OCI-M2 (cell line): Measurements from ENCODE around the gene APBB2.

ENCODE experiments used
- DNase-seq: peaks from one replicate; lab custom pipeline; 2025; ENCODE audit not compliant: unreplicated experiment; lab: John Stamatoyannopoulos, UW

Gene APBB2

DNA sequence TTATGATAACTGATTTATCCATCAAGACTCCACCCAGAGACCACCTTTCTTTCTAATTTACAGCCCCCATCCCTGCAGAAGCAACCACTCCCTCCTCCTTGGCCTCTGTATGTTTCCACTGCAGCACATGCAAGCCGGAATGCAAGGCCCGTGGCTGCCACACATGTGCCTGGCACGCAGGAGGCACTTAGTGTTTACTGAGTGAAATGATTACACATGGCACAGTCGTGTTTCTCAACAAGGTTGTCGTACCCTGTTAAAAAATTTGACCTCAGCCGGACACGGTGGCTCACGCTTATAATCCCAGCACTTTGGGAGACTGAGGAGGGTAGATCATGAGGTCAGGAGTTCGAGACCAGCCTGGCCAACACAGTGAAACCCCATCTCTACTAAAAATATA lies 104.3 kb downstream of the APBB2 start:
- DNase-seq, result no peak

DNA sequence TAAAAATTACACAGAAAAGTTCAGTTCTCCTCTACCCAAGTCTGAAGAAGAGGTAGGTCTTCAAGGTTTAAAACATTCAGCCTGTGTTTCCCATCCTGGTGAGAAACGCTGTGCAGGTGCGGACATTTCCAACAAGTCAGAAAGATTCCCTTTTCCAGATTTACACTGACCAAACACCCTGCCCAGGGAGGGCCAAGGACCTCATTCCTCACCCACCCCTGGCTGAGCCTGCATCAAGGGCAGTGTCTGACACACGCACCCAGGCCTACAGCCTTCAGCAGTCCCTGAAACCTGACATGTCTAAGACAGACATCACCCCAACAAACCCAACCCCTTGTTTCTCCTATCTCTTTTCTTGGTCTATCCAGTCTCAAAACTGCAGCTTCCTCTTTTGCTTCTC lies 105.9 kb downstream of the APBB2 start:
- no peak for DNase-seq

DNA sequence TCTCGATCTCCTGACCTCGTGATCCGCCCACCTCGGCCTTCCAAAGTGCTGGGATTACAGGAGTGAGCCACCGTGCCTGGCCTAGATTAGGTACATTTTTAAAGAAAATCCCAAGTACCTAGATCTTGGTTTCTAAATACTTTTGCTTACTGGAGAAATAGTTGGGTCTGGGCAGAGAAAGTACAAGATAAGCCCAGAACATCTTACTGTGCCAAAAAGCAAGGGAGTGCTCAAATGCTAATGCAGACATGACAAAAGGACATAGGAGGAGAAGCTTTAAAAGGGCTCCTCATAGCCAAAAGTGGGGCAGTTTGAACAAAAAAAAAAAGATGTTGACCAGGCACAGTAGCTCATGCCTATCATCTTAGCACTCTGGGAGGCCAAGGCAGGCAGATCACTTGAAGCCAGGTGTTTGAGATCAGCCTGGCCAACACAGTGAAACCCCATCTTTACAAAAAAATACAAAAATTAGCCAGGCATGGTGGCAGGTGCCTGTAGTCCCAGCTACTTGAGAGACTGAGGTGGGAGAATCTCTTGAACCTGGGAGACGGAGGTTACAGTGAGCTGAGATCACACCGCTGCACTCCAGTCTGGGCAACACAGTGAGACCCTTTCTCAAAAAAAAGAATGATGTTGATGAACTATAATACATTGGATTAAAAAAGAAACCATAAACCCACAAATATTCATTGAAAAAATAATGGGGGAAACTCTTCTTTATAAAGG lies 107.5 kb downstream of the APBB2 start:
- no peak for DNase-seq

DNA sequence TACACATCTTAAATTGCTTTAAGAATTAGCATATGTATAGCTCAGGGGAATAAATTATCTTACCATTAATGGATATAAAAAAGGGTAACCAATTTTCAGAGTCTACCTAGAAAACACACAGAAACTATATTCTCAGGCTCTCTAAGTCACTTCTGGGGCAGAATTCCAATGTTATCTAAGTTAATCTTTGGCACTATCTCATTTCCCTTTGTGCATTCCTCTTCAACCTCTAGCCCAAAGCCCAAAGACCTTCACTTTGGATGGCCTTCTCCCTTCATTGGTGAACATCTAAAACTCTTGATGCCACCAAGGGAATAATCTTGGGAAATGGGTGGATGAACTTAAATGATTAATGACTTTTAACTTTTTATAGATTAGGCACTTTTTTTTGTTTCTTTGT lies 108.3 kb downstream of the APBB2 start:
- DNase-seq, result no peak

DNA sequence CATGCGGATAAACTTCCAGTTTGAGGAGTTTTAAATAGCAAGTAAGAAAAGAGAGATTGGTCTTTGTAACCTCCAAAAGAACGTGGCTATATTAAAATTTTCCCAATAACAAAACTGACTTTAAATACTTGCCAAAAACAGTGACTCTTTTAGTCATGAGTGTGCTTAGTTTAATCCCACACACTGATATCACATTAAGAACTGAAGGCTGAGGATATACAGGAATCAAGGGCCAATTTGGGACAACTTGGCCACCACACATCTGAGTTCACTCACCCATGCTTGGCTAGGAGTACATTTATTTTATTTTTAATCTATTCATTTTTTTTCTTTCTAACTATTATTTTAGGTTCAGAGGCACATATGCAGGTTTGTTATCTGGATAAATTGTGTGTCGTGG lies 110.2 kb downstream of the APBB2 start:
- DNase-seq, result no peak

DNA sequence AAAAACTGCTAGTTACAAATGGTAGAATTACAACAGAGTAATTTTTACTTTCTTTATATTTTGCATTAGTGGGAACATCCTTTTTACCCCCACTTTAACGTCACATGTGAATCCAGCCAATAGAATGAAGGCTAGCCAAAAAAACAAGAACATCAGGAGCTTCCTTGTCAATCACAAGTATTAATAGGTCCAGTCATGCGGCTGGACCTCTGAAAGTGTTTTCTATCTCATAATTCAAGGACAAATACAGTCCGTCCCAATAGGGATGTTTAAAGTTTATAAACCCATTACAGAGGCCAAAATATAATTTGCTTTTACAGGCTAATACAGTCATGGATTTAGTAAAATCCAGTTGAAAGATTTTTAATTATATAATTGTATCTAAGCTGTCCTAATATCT lies 110.7 kb downstream of the APBB2 start:
- no peak for DNase-seq

DNA sequence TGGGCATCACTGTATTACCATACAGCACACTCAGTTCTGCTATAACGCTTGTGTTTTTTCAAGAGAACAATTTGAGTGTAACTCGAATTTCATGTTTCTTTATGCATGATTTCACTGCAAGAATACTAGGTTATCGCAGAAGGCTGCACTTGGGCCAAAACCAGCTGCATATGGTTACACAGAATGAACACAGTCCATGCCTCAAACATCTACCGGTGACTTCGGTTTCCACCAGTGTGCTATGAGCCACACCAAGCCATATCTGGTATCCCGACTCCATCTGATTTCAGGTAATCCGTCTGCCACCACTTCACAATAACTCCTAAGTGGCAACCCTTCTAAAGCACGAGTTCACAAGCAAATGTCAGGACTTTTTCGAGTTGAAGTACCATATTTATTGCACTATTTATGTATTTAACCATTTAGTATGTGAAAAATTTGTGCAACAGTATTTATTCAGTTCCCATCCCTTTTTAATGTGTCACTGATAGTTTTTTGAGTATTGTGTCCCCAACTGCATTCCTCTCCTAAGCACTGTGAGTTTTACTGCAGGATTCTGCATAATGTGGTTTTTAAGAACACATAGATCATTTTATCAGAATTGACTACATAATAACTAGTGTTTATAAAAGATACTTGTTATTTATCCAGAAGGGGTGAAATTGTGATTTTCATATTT lies 111.8 kb downstream of the APBB2 start:
- DNase-seq, result no peak

DNA sequence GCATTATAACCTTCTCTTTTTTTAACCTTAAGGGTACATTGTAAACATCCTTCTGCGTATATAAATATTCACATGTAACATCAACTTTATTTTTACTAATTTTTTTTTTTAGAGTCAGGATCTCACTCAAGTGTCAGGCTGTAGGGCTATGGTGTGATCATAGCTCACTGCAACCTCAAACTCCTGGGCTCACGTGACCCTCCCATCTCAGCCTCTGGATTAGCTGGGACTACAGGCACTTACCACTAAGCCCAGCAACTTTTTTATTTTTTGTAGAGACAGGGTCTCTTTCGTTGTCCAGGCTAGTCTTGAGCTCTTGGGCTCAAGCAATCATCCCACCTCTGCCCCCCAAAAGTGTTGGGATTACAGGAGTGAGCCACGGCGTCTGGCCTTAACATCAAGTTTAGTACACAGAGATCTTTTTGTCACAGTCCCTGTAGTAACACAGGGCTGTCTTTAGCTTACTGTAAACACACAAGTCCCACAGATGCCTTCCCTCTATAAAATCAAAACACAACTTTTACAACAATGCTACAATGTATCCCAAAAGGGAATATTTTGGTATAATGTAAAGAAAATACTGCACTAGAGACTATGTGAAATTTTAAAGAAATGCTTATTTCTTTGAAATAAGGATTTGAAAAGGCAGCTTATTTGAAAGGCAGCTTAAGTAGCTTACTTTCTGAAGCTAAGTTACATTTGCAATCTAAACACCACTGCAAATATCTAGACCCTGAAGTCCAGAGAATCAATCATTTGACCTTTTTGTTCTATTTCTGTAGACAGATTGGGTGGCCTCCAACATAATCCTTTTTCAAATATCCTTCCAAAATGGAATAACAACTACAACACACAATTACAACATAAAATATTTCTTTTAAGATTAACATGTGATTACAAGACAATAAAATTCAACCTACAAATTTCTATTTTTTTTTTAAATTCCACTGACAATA lies 116.0 kb downstream of the APBB2 start:
- DNase-seq, result no peak

DNA sequence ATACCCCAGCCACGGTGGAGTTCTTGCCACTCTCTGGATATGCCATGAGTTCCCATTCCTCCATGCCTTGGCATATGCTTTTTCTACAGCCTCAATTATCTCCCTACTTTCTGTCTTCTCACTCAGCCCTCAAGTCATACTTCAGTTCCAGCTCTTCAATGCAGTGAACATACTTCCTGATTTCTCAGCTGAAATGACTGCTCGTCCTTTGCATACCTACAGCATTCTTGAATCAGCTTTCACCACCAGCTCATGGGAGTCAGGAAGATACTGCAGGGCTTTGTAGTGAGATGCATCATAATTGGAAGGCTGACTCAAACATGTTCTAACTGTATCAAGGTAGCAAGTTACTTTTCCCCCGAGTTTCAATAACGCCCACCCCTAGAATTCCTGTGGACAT lies 118.4 kb downstream of the APBB2 start:
- DNase-seq, result no peak

DNA sequence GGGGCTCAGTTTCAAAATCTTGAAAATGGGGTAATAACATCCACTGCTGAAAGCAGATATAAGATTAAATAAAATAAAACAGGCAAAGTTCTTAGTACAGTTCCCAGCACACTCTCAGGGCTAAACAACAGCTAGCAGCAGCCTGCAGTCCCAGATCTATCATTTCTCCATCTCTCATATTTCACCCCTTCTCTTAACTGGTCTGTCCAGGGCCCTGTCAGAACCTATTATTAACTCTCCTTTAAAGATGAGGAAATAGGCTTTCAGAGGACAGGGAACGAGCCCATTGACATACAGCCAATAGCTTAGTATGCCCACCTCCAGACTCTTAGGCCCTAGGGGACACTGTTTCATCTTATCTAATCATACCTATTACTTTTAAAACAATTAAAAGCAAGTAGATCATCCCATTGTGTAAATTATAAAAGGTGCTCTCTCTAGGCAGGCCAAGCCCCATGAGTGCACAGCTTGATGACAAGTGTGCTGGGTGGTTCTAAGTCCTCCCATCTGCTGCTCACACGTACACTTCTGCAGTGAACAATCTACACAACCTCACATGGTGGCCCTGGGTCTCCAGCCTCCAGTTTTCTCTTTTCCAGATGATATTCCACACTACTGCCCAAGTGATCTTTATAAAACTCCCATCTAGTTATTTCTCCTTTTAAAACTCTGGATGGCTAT lies 119.0 kb downstream of the APBB2 start:
- no peak for DNase-seq

DNA sequence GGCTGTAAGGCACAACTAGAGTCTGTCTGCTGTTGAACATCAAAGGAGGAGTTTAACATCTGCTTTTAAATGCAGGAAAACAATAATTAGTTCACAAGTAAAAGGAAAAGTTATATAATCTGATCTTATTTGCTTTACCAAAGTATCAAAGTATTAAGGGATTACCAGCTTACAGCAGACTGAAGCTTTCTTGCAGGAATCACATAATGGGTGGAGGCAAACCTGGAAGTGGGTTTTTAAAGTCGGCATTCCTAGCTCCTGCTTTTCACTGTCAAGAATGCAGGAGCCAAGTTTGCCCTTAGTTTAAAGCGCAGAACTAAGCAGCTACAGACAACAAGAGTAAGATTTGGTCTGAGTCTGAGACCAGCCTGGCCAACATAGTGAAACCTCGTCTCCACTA lies 122.2 kb downstream of the APBB2 start:
- no peak for DNase-seq

DNA sequence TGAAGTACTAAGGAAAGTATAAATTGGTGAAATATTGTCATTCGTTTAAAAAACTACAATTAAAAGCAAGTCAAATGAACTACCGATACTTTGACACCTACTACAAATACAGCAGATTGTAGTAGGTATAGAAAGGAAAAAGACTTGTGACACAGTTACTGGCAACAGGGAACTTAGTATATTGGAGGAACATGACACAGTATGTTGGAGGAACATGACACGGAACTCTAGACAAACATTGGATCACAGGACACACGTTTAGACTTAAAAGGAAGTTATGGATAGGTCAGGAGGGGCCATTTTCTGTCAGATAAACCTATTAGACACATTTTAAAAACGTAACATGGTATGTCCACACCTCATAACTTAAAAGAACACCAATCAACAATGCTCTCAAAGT lies 132.5 kb downstream of the APBB2 start:
- no peak for DNase-seq

DNA sequence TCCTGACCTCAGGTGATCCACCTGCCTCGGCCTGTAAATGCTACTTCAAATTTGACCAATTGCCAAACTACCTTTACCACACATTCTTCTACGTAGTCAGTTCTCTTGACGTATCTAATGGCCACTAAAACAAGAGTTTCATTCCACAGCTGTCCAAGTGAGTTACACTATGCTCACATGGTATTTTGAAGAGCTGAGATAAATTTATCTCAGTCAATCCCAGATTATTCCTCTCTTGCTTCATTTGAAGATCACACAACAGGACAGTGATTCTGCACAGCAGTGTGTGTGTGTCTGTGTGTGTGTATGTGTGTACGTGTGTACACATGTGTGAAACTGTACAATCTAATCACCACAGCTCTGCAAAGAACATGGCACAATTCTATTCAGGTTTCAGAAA lies 133.4 kb downstream of the APBB2 start:
- DNase-seq, result no peak

DNA sequence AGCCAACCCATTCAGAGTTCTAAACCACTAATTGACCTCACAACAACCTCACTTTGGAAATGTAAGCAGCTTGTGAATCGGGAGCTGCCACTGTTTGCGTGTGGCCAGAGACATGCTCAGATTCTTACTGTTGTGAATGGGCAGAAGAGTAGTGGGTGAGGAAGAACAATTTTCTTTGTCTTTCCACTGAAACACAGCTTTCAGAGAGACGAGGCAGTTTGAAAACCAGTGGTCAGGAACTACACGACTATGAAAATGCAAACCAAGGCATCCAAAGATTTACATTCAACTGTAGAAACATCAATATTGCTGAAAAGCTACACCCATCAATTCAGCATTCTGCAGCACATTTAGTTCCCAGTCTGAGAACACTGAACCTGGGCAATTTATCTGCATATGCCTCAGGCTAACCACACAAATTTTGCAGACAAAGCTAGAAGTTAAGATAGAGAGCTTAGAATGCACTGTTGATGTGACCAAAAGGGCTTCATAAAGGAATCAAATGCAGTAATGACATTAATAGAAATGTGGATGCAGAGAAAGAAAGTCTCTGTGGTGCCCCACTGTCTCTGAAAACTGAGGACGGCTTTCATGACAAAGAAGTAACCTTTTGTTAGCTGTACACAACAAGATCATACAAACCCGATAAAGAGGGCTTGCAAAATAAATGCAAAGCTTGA lies 134.3 kb downstream of the APBB2 start:
- DNase-seq, result no peak

DNA sequence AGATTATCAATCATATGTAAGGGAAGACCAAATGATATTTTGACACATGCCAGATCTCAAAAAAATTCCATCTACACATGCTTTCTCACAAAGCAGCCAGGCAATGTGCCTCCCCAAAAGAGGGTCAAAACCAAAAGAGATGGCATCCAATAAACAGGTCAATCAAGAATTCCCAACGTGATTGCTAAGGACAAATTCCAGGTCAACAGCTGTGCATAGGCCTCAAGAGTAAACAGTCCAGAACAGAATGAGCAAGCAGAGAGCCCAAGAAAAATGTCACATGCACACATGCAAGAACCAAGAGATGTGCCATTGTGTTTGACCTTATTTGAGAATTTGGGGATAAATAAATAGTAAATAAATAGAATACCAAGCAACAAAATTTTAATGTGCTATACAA lies 136.7 kb downstream of the APBB2 start:
- no peak for DNase-seq

DNA sequence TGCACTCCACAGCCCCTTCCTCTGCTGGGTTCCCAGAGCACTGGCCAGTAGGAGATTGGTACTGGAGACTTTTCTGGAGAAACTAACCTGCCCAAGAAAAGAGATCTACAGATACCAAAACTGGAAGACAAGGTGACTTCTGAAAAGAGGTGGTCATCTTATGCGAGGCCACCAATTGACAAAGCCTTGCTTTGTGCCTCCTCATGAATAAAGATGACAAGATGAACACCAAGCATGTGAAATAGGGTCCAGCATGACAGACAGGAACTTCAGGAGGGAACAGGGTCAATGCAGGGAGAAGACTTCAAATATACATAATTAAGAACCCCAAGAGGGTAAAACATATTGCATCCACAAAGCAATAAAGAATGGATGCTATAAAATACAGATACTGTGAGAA lies 137.9 kb downstream of the APBB2 start:
- DNase-seq, result no peak

DNA sequence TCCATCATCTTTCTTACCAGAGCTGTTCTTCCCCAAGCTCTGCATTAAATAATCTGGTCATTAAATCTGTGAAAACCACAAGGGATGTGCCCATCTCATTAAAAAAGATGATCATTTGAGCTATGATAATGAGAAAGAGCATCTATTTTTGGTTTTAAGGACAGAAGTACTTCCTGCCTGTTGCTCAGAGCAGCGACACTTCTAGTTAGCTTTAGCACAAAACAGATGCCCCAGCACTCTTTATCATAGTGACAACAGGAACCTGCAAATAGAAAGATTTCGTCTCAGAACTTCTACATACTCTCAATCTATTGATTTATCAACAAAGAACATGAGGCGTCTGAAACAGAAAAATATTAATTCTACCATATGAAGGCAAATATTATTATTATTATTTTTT lies 140.1 kb downstream of the APBB2 start:
- DNase-seq, result no peak

DNA sequence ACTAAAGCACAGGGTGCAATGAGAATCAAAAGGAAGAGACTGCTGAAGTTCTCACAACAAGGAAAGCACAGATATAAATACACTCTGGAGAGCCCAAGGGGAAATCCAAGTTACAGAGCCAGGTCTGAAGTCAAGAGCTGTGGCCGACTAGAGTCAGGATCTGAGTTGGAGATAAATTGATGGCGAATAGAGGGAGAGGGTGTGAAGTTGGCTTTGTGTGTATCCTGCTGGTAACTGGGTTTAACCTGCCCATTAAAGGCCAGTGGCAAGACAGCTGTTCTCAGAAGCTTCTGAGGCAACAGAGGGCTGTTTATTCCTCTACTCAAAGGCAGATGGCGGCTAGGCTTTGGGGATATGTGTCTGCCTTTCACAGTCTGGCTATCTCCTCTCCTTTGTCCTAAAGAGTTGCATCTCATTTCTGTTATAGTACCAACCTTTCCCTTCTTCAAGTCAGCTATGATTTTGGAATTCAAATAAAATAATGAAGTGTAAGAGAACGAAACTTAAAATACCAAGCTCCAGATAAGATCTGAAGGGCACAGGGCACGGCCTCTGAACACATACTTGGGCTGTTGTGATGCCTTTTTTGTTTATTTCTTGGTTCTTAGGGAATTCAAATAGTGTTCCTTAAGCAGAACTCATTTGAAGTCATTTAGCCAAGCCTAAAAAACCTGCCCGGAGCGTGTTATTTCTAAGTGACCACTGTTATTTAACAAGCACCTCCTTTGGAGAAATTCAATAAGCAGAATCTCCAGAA lies 142.1 kb downstream of the APBB2 start:
- no peak for DNase-seq

DNA sequence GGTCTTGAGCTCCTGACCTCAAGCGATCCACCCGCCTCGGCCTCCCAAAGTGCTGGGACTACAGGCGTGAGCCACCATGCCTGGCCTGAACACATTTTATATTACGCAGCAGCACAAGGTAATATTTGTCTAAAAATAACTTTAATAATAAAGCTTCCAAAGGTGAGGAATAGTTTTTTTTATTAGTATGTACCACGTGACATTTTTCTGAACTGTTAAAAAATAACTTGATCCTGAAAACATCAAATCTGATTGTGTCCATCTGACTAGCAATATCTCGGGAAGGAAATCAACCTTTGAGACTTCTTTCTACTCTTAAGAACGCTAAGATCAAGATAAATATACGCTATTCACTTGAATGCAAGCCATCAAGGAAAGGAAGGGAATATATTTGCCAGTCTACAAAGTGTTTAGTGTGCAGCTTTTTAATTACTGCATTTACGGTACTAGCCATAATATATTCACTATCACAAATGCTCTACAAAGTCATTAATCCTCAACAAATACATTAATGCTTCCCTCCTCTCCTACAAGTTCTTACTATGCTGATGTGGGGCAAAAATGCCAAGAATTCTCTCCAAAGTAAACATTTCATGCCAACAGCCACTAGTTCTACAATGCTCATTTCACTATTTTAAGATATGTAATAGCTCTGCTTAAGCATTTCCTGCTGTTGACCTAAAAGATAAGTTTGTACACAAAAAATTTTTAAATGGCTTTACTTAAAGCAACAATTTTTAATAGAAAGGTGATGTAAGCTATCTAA lies 143.6 kb downstream of the APBB2 start:
- DNase-seq, result no peak
